ENCODE results near the gene ULK2. TPM values are rescaled to one million over a fixed set of nuclear protein-coding genes. Genes with fewer than 3 reads are reported as not detected.
A peak's percentile ranks its signal among the peaks of the same experiment; 100 is the strongest.

The ULK2 gene
- total RNA-seq, 1 experiment from 2014 or later, result 30.2 TPM

GRCh38 chr17:19787733-19788357 lies 79.9 kb downstream of the ULK2 start:
- no peaks in the 10 kb centered on the region for H3K4me1 ChIP-seq (ENCODE audit: insufficient read depth, low read length)
- H3K9ac ChIP-seq (ENCODE audit: low read length), result no peak overlapping the region
- no TSS peak for BruUV-seq (replicated peaks)
- H4K20me1 ChIP-seq (ENCODE audit: low read length), result no peaks in the 10 kb centered on the region
- no peaks in the 10 kb centered on the region for H3K27me3 ChIP-seq (ENCODE audit: low read length)
- POLR2A ChIA-PET (ENCODE audit: unreplicated experiment), result no interaction called here
- DNase-seq (no peak), ATAC-seq (no peak)
- no peaks in the 10 kb centered on the region for H3F3A ChIP-seq (ENCODE audit: low read length, unreplicated experiment)
- H3K4me2 ChIP-seq (ENCODE audit: low read length), result no peak overlapping the region
- H2AFZ ChIP-seq (ENCODE audit: low read length), result no peak overlapping the region
- no peaks in the 10 kb centered on the region for H3K79me2 ChIP-seq (ENCODE audit: low read length)
- H3K4me3 ChIP-seq (ENCODE audit: low read length), result no peak overlapping the region
- H3K9me3 ChIP-seq (ENCODE audit: low read length), result no peaks in the 10 kb centered on the region
- no peak overlapping the region for H3K27ac ChIP-seq (ENCODE audit: low read length)
- CTCF ChIA-PET, result no interaction called here
- no peaks in the 10 kb centered on the region for H3K9me2 ChIP-seq (replicated peaks; ENCODE audit: low read length)
- no peaks in the 10 kb centered on the region for H3K36me3 ChIP-seq (ENCODE audit: low read depth, low read length)
- intact Hi-C loops (cut with micrococcal nuclease), result no loop called here
- no peak for TF ChIP-seq CTCF (conservative IDR thresholded peaks at IDR 0.05; ENCODE audit: low read depth, low read length)
- no peak for TF ChIP-seq EZH2phosphoT487 (IDR thresholded peaks at IDR 0.05; ENCODE audit: borderline replicate concordance, low read length)
- TF ChIP-seq EZH2 (IDR thresholded peaks at IDR 0.05; ENCODE audit: low read length, unreplicated experiment), result no peak

GRCh38 chr17:19785854-19786253 lies 81.9 kb downstream of the ULK2 start:
- intact Hi-C loops (cut with micrococcal nuclease), result no loop called here

More at GRCh38 chr17:19785854-19786253, 81.9 kb downstream of the ULK2 start:
- Histone ChIP-seq H3K27me3 (ENCODE audit: low read length) (no peaks in the 10 kb centered on the region), H3K79me2 (ENCODE audit: low read length) (no peaks in the 10 kb centered on the region), H3K27ac (ENCODE audit: low read length) (no peak overlapping the region), H3K9me2 (replicated peaks; ENCODE audit: low read length) (no peaks in the 10 kb centered on the region), H3K4me2 (ENCODE audit: low read length) (no peak overlapping the region), H4K20me1 (ENCODE audit: low read length) (no peaks in the 10 kb centered on the region), H3K4me1 (ENCODE audit: insufficient read depth, low read length) (no peaks in the 10 kb centered on the region), H3K4me3 (ENCODE audit: low read length) (no peak overlapping the region), H2AFZ (ENCODE audit: low read length) (no peak overlapping the region), H3K36me3 (ENCODE audit: low read depth, low read length) (no peaks in the 10 kb centered on the region), H3K9me3 (ENCODE audit: low read length) (no peaks in the 10 kb centered on the region), H3F3A (ENCODE audit: low read length, unreplicated experiment) (no peaks in the 10 kb centered on the region), H3K9ac (ENCODE audit: low read length) (no peak overlapping the region)
- no peak for TF ChIP-seq EZH2phosphoT487 (IDR thresholded peaks at IDR 0.05; ENCODE audit: borderline replicate concordance, low read length)
- TF ChIP-seq EZH2 (IDR thresholded peaks at IDR 0.05; ENCODE audit: low read length, unreplicated experiment), result no peak
- TF ChIP-seq CTCF (conservative IDR thresholded peaks at IDR 0.05; ENCODE audit: low read depth, low read length), result peak; percentile 64
- no peak; the same call in 1 of the 2 replicates for ATAC-seq
- peak; percentile 28 for DNase-seq
- POLR2A ChIA-PET (ENCODE audit: unreplicated experiment), result no interaction called here
- BruUV-seq (replicated peaks), result no TSS peak
- CTCF ChIA-PET, result no interaction called here

Data from PC-3 (cell line).